Upper lobe of left lung (tissue), 6 donors: ENCODE results near the gene THEMIS. TPM values are rescaled to one million over a fixed set of nuclear protein-coding genes. Genes with fewer than 3 reads are reported as not detected.
"Not testable (repeated sequence)": the region's sequence is repeated elsewhere in the genome, so short reads cannot be mapped to it uniquely, and the experiment has no call there.

Source experiments
- ATAC-seq, 2 donors: fragments of 200-7000 bp; cut with Tn5 transposase; one replicate each; pipeline ENCODE4 v1.9.1; 2022; ENCODE audit warnings: mild to moderate bottlenecking in 2 of 2, moderate library complexity in 2 of 2; ENCODE audit not compliant: low FRiP score in 2 of 2
- DNase-seq, 2 donors: peaks; one replicate each; pipeline ENCODE4 v3.0.0-alpha.2; 2019 to 2020
- H3K27ac ChIP-seq, 4 donors: fragments of 200-600 bp; sonication (generic); one replicate each; pipeline ENCODE4 v1.5.1; 2016 to 2019
- H3K27me3 ChIP-seq, 4 donors: fragments of 200-600 bp; sonication (generic); one replicate each; pipeline ENCODE4 v1.5.1; 2017 to 2019
- H3K36me3 ChIP-seq, 4 donors: fragments of 200-600 bp; sonication (generic); one replicate each; pipeline ENCODE4 v1.5.1; 2016 to 2019
- H3K4me1 ChIP-seq, 4 donors: fragments of 200-600 bp; sonication (generic); one replicate each; pipeline ENCODE4 v1.5.1; 2018 to 2019
- H3K4me3 ChIP-seq, 4 donors: fragments of 200-600 bp; sonication (generic); one replicate each; pipeline ENCODE4 v1.5.1; 2017 to 2019; ENCODE audit warnings: mild to moderate bottlenecking in 2 of 4, moderate library complexity in 1 of 4
- H3K9me3 ChIP-seq, 4 donors: fragments of 200-600 bp; sonication (generic); one replicate each; pipeline ENCODE4 v1.5.1; 2018 to 2019
- EP300 ChIP-seq, 4 donors: sonication (generic); formaldehyde crosslinking; IDR thresholded peaks; one replicate each; pipeline ENCODE4 v1.5.1; 2017; ENCODE audit warnings: antibody characterized with exemption in 4 of 4, control low read depth in 2 of 4
- POLR2A ChIP-seq, 4 donors: fragments of 450-650 bp; IDR thresholded peaks; one replicate each; pipeline ENCODE4 v1.5.1; 2016 to 2017; ENCODE audit warnings: antibody characterized with exemption in 4 of 4, mild to moderate bottlenecking in 2 of 4
- POLR2AphosphoS5 ChIP-seq, 2 donors: sonication (generic); formaldehyde crosslinking; IDR thresholded peaks; one replicate each; pipeline ENCODE4 v1.5.1; 2017; ENCODE audit warnings: antibody characterized with exemption in 2 of 2
- WGBS, 2 donors: methylation state at CpG; one replicate each; pipeline ENCODE4 v1.1.5; 2017 to 2018; 5-methylcytosine and 5-hydroxymethylcytosine counted together
- small RNA-seq, 4 donors: library from RNA; depleted of rRNA; stranded (forward); fragments of <200 nt; gene quantifications; one replicate each; pipeline ENCODE3, GENCODE V24; 2016
- total RNA-seq, 6 donors: library from RNA; depleted of rRNA in 4 of 6; stranded (reverse); fragments of >200 nt in 4 of 6; gene quantifications; one replicate each; pipeline versions ENCODE4 v1.1.0 to v1.2.1, GENCODE V29; 2016 to 2021
- TF ChIP-seq, protein P1 (sequence below), 6 experiments: fragments of 450-650 bp in 4 of 6; fragments of 200-600 bp in 2 of 6; sonication (generic) in 2 of 6; IDR thresholded peaks; one replicate each; pipeline ENCODE4 v1.5.1; 2016 to 2019; ENCODE audit warnings: antibody characterized with exemption in 6 of 6
- donor health status: DM: no; HTN: no; CAD: no; lungs with moderate emphysema.
- donor health status: DM: no; HTN: yes; CAD: no; lungs with severe emphysema.

THEMIS gene
- total RNA-seq, 6 donors from 2014 or later: 1.5 to 7.8 (median 2.2) TPM

DNA sequence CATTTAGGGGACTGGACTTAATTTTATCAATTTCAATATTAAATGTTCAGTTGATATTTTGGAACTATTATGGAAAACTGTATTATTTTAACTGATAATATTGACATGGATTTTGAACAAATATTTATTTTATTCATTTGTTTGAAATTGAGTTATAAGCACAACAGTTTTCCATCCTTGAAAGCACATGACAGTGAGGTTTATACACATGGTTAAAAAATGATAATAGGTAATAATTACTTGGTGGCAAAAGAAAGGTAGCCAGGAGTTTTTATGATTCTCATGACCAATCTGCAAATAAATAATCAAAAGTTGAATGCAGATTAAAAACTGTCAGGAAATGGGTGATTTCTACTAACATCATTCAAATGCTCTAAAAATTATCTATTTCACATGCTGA, 210.3 kb downstream of the THEMIS start:
- no peaks in the 10 kb centered on the region for H3K27me3 ChIP-seq
- DNase-seq (no peak), ATAC-seq (no peak)
- no peak overlapping the region for H3K4me3 ChIP-seq
- no peaks in the 10 kb centered on the region for H3K36me3 ChIP-seq
- no peak overlapping the region for H3K27ac ChIP-seq
- no peaks in the 10 kb centered on the region for H3K4me1 ChIP-seq
- TF ChIP-seq EP300 (IDR thresholded peaks at IDR 0.05) (no peak), POLR2A (IDR thresholded peaks at IDR 0.05) (no peak)
- peaks cover 0 to 8% (median 1%) of the 10 kb centered on the region in 4 donors for H3K9me3 ChIP-seq

- DNase-seq (no peak), ATAC-seq (no peak)
- TF ChIP-seq, protein P1, sequence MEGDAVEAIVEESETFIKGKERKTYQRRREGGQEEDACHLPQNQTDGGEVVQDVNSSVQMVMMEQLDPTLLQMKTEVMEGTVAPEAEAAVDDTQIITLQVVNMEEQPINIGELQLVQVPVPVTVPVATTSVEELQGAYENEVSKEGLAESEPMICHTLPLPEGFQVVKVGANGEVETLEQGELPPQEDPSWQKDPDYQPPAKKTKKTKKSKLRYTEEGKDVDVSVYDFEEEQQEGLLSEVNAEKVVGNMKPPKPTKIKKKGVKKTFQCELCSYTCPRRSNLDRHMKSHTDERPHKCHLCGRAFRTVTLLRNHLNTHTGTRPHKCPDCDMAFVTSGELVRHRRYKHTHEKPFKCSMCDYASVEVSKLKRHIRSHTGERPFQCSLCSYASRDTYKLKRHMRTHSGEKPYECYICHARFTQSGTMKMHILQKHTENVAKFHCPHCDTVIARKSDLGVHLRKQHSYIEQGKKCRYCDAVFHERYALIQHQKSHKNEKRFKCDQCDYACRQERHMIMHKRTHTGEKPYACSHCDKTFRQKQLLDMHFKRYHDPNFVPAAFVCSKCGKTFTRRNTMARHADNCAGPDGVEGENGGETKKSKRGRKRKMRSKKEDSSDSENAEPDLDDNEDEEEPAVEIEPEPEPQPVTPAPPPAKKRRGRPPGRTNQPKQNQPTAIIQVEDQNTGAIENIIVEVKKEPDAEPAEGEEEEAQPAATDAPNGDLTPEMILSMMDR (IDR thresholded peaks at IDR 0.05): no peak
- TF ChIP-seq EP300 (IDR thresholded peaks at IDR 0.05): no peak
- TF ChIP-seq POLR2AphosphoS5 (IDR thresholded peaks at IDR 0.05): no peak
- TF ChIP-seq POLR2A (IDR thresholded peaks at IDR 0.05): no peak
- no peaks in the 10 kb centered on the region for H3K27me3 ChIP-seq
- H3K9me3 ChIP-seq: peaks cover 0 to 8% (median 1%) of the 10 kb centered on the region in 4 donors
- no peak overlapping the region for H3K27ac ChIP-seq
- H3K4me1 ChIP-seq: no peaks in the 10 kb centered on the region
- H3K36me3 ChIP-seq: no peaks in the 10 kb centered on the region
- no peak overlapping the region for H3K4me3 ChIP-seq
Measured at GRCh38 chr6:127690092-127690491, 210.8 kb downstream of the THEMIS start.

- DNase-seq, H3K4me1 ChIP-seq, H3K4me3 ChIP-seq, H3K27me3 ChIP-seq, H3K36me3 ChIP-seq, ATAC-seq, H3K27ac ChIP-seq, H3K9me3 ChIP-seq: not testable (repeated sequence)
- WGBS, 2 donors: 79 to 87% methylated on average over 3 of the region's 3 CpGs
Measured at GRCh38 chr6:127687490-127687889, 213.4 kb downstream of the THEMIS start.

GRCh38 chr6:127686084-127686483, 214.8 kb downstream of the THEMIS start:
- Histone ChIP-seq H3K9me3 (peaks cover 0 to 8% (median 1%) of the 10 kb centered on the region in 4 donors), H3K27ac (no peak overlapping the region), H3K27me3 (no peaks in the 10 kb centered on the region), H3K4me3 (no peak overlapping the region), H3K36me3 (no peaks in the 10 kb centered on the region), H3K4me1 (no peaks in the 10 kb centered on the region)
- DNase-seq (no peak), ATAC-seq (no peak)
- TF ChIP-seq, protein P1 (IDR thresholded peaks at IDR 0.05): no peak
- no peak for TF ChIP-seq EP300 (IDR thresholded peaks at IDR 0.05)
- no peak for TF ChIP-seq POLR2A (IDR thresholded peaks at IDR 0.05)
- TF ChIP-seq POLR2AphosphoS5 (IDR thresholded peaks at IDR 0.05): no peak

GRCh38 chr6:127684501-127684900, 216.4 kb downstream of the THEMIS start:
- ATAC-seq: no peak
- 78 to 83% methylated on average over 1 of the region's 1 CpG for WGBS, 2 donors

More at GRCh38 chr6:127684501-127684900, 216.4 kb downstream of the THEMIS start:
- Histone ChIP-seq H3K4me1 (no peaks in the 10 kb centered on the region), H3K27me3 (no peaks in the 10 kb centered on the region), H3K36me3 (no peaks in the 10 kb centered on the region), H3K9me3 (peaks cover 0 to 8% (median 1%) of the 10 kb centered on the region in 4 donors), H3K4me3 (no peak overlapping the region), H3K27ac (no peak overlapping the region)
- DNase-seq: no peak
- TF ChIP-seq, protein P1 (IDR thresholded peaks at IDR 0.05): no peak
- no peak for TF ChIP-seq POLR2A (IDR thresholded peaks at IDR 0.05)
- TF ChIP-seq POLR2AphosphoS5 (IDR thresholded peaks at IDR 0.05): no peak
- TF ChIP-seq EP300 (IDR thresholded peaks at IDR 0.05): no peak

Small RNA genes lying within 50 kb of the gene (small RNA-seq; reads per million reads assigned to genes)
- 0 reads per million in 4 donors for gene MRPS17P5
